ENCODE measurements around the gene SHISA7.
"Not testable (repeated sequence)": the region's sequence is repeated elsewhere in the genome, so short reads cannot be mapped to it uniquely, and the experiment has no call there.

Gene SHISA7

DNA sequence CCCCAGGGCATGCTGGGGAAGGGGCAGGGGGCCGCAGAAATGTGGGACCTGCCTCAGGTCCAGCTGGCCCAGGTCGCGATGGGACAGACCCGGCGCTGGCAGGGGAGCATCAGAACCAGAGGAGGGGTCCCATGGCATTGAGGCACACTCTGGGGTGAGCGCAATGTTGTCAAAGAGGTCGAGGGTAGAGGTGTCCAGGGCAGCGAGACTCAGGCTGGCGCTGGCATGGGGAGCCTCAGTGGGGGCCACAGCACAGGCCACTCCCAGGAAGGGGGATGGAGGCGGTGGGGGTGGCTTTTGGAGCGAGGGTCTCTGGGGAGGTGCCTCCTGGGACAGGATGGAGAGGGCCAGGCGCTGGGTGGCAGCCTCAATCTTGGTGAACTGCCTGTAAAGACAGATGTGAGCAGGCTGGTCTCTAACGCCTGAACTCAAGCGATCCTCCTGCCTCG is 20.5 kb upstream of the SHISA7 start:
- DNase-seq (ENCODE audit: low spot score), result no peak

DNA sequence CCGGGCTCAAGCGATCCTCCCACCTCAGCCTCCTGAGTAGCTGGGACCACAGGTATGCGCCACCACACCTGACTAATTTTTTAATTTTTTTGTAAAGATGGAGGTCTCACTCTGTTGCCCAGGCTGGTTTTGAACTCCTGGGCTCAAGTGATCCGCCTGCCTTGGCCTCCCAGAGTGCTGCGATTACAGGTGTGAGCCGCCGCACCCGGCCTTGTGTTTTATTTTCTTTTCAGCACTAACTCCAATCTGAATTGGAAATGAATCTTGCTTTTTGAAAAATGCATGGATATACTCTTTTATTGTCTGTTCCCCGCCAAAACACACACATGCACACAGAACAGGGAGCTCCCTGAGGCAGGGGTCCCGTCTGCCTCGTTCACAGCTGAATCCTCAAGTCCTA is 19.6 kb upstream of the SHISA7 start:
- DNase-seq (ENCODE audit: low spot score), result no peak

GRCh38 chr19:55461974-55462626 is 19.0 kb upstream of the SHISA7 start:
- peak; percentile 36 for DNase-seq (ENCODE audit: low spot score)

DNA sequence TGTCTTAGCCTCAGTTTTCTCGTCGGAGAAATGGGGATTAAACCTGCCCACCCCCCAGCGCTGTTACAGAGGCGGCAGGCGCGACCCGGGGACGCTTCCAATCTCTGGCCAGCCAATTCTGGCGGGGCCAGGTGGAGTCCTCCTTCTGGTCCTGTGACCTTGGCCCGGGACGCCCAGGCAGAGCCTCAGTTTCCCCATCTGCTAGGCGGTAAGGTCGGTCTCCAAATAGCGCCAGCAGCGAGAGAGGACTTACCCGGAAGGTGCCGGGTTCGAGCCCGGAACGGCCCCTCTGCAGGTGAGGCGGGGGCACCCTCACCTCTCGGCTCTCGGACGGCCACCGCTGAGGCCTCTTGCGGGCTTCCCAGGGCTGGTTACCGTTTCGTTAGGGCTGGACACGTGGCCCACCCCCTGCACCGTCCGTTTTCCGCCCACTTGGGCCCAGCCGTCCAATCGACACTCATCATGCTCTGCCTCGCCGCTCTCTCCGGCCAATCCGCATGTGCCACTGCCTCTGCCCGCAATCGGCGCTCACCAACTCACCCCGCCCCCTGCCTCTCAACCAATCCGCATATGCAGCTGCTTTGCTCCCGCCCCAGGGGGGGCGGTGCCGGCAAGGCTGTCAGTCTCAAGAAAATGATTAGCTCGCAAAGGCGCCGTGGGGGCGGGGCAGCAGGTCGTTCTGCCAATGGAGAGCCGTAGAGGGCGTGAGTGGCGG is 18.3 kb upstream of the SHISA7 start, which contains the start of gene ISOC2:
Gene ISOC2 (minus strand): TSS at position 384 of the 715 bp plus-strand sequence. CDS start 5,156 bp downstream, outside the sequence.
- DNase-seq (ENCODE audit: low spot score), result peak; percentile 100

DNA sequence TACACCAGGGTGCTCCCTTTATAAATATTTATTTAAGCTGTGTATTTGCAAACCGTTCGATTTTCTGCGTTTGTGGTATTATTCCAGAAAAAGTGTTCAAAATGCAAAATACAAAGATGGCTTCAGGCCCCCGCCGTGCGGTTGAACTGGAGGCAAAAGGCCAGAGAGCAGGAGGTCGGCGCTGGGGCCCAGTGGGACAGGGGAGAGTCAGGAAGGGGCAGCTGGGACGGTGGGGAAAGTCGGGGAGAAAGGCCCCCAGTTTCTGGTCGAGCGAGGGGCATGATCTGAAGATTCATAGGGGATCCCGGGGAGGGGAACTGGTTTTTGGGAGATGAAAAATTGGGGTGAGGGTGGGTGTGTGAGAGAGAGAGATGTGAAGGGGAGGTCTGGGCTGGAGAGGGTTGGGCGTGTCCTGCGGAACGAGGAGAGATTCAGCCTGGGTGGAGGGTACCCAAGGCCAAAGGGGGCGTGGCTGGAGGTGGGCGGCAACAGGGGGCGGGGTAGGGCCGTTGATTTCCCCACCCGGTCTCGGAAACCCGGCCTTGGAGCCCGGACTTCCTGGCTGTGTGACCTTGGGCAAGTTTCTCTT is 17.7 kb upstream of the SHISA7 start:
- no peak for DNase-seq (ENCODE audit: low spot score)

- DNase-seq (ENCODE audit: low spot score), result no peak
Observed at GRCh38 chr19:55459950-55460657, 17.0 kb upstream of the SHISA7 start.

- no peak for DNase-seq (ENCODE audit: low spot score)
Observed at GRCh38 chr19:55459551-55459949, 16.4 kb upstream of the SHISA7 start.

GRCh38 chr19:55457683-55458457 is 14.8 kb upstream of the SHISA7 start:
- DNase-seq (ENCODE audit: low spot score), result no peak

GRCh38 chr19:55456347-55456746 is 13.2 kb upstream of the SHISA7 start:
- DNase-seq (ENCODE audit: low spot score), result no peak

DNA sequence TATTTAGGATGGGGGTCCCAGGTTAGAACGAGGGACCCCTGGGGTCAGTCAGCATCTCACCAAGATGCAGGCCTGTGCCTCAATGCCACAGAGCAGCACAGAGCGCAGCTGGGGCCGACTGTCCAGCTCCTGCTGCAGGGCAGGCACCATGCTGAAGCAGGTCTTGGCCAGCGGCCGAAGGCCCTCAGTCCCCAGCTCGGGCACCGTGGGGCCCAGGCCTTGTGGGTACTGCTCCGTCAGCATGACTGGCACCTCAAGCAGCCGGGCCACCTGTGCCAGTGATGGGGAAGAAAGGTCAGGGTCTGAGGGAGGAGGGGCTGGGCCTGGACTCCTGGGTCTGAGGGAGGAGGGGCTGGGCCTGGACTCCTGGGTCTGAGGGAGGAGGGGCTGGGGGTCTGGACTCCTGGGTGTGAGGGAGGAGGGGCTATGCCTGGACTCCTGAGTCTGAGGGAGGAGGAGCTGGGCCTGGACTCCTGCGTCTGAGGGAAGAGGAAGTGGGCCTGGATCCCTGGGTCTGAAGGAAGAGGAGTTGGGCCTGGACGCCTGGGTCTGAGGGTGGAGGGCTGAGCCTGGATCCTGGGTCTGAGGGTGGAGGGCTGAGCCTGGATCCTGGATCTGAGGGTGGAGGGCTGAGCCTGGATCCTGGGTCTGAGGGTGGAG is 12.6 kb upstream of the SHISA7 start:
- no peak for DNase-seq (ENCODE audit: low spot score)

DNA sequence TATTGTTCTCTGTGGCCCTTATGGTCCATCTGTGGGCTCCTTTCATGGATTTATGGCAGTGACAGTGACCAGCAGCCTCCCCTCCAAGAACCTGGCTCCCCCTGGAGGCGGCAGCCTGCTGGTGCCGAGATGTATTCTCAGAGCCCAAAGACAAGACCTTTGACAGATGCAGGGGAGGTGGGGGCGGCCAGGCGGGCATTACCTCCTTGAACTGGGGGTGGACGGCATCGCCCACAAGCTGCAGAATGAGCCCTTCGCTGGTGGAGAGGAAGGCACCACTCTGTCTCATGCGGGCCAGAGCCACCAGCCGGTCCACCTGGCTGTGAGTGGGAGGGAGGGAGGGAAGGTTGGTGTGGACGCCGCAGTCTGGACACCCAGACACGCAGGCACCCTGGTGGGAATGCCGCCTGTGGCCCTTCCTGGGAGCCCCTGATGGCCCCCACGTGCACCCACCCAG is 11.7 kb upstream of the SHISA7 start:
- peak; percentile 59 for DNase-seq (ENCODE audit: low spot score)

- no peak for DNase-seq (ENCODE audit: low spot score)
Observed at GRCh38 chr19:55453511-55454260, 10.6 kb upstream of the SHISA7 start.

DNA sequence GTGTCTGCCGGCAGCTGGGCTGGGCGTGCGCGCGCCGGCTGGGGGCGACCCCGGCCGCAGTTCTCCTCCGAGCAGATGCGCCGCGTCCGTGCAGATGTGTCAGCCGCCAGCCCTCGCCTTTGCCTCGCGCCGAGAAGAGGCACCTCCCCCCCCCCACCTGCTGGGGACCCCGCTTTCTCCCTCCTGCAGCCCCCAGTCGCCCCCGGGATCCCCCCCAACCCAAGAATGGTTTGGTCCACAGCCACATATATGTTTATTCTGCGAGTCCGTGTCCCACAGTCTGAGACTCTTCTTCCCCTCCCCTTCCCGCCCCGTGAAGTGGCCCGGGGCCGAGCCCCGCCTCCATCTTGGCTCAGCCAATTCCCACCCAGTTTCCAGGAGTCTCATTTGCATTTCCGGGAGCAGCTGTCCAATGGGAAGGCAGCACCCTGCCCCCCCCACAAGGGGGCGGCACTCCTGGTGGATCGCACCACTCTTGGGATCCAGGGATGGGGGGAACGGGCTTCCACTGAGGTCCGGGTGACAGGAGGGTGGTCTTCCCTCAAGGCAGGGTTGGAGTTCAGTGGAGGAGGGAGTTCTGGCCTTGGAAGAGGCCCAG is 9.7 kb upstream of the SHISA7 start:
- peak; percentile 50 for DNase-seq (ENCODE audit: low spot score)

GRCh38 chr19:55451965-55452748 is 9.1 kb upstream of the SHISA7 start:
- DNase-seq (ENCODE audit: low spot score), result no peak

GRCh38 chr19:55451163-55451964 is 8.3 kb upstream of the SHISA7 start:
- no peak for DNase-seq (ENCODE audit: low spot score)

DNA sequence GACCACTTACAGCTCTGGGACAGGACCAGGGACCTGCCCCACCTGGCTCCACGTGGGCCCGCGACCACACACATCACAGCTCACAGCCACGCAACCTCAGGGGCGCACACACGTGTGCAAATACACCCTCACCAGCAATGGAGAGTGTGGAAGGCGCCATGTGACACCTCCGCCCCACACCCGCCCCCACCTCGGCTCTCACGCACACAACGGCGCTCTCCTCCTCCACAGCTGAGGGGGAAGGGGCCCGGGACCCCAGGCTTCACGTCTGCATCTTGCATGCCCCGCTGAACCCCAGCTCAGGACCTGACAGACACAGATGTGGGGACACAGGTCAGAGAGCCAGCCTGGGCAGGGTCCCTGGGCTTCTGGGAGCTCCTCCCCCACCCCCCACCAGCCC is 6.4 kb upstream of the SHISA7 start:
- DNase-seq (ENCODE audit: low spot score), result no peak

- DNase-seq (ENCODE audit: low spot score), result not testable (repeated sequence)
Observed at GRCh38 chr19:55448175-55448490, 5.0 kb upstream of the SHISA7 start.

DNA sequence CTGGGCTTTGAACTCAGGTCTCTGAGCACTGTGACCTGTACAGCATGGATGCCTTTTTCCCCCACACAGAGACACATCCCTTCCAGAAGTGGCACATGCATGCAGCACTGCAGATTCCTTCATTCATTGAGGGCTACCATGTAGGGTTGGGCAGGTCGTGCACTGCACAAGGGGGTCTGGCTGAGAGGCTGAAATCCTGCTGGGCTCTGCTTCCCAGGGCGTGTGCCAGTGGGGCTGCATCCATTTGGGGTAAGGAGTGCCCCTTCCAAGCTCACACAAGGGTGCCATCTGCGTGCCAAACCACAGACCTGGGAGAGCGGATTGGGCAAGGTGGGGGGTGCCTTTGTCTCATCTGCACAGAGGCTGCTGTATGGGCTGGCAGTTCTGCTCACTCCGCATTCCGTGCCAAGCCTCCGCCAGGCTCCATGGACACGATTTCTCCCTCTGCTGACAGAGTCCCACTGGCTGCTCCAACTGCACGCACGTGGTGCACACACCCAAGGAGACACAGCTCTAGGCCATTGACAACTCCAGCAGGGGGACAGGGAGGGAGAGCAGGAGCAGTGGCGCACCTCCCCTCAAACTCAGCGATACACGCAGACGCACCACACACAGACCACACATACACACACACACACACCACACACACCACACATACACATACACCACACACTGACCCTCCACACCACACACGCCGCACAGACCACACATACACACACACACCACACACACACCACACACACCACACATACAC is 4.5 kb upstream of the SHISA7 start:
- no peak for DNase-seq (ENCODE audit: low spot score)

All from kidney capillary endothelial cell (primary cell).